ENCODE data around the gene APBA1.

The APBA1 gene

DNA sequence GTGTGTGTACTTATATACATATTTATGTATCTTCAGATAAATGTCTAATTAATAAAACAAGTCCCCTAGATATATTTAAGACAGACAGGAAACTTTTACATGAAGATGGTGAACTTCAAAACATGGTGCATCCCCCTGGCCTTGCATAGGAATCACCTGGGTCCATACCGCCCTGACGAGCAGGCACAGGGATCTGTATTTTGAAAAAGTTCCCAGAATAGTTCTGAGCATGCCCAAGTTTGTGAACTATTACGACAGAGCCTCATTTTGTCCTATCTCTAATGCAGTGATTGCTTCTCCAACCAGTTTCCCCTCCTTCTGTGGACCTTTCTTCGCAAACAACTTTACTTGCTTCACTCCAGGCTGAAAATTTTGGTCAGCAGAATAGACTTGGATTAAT, 98.1 kb downstream of the APBA1 start:
- DNase-seq: no peak

DNA sequence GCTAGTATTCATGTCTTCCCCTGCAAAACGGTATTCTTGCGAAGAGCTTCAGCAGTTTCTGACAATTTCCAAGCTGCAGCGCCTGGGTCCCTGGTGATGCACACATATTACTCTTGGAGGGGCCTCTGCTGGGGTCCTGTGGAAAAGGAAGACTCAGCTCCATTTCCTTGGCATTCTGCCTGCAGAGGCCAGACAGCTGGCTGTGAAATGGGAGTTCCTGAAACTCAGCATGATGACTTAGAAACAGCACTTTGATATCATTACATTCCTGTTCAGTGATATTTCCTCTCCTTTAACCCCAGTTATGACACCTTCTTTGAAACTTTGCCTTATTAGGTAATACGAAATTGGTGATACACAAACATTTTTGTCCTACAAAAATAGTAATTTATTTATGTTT, 98.5 kb downstream of the APBA1 start:
- DNase-seq: no peak

DNA sequence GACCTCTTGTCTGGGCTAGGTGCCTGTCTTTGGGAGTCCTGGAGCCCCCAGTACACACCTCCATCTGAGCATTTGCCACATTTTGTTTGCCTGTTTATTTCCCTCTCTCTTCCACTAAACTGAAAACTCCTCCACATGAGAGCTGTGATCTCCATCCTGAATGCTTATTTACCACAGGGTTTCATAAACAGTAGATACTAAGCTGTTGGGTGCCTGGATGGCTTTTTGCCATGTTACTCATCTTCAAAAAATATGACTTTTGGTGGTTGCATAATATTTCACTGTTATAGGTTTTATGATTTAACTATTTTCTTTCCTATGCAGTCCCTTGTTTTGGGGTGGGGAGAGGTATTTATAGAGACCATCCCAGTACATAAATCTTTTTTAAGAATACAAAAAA, 99.6 kb downstream of the APBA1 start:
- no peak for DNase-seq

DNA sequence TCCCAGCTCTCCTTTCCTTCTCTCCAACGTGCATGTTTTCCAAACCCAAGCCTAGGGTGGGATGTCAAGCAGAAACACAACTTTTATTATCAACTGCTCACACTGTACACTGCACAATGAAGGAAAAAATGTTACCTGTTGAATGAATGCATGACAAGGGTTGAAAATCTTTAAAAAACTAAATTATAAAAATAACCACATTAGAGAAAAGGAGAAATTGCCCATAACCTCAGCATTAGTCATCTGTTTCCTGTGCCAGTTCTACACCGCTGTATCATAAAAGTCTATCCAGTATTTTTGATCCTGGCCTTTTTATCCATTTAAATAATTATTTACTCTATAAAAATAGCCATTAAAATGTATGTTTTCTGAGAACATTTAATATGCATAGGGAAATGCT, 101.1 kb downstream of the APBA1 start:
- no peak for DNase-seq

DNA sequence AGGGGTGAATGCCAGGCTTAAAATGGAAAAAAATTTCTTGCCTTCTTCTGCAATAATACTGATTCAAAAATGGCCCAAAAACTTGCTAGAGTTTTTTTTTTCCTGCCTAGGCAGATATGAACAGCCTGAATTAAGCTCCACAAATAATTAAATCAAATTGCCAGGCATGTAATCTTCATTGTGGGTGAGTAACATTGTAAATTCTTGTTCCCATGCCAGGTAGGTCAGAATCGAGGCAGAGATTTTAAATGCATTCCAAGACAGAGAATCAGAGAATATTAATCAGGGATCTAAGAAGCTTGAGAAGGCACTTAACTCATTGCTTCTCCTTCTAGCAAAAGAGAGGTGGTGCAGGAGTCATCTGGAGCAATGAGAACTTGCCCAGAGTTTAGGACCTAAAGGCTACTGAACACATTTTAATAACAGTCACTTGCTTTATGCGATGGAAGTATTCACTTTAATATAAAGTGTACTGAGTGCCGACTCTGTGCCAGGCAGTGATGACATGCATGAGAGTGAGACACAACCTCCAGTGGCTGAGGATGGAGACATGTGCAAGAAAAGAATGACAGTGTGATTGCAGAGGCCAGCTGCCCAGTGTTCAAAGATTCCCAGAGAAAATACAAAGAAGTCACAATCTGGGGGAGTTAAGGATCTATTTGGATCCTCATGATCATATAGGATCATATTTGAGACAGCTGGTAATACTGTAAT, 102.3 kb downstream of the APBA1 start:
- no peak for DNase-seq

DNA sequence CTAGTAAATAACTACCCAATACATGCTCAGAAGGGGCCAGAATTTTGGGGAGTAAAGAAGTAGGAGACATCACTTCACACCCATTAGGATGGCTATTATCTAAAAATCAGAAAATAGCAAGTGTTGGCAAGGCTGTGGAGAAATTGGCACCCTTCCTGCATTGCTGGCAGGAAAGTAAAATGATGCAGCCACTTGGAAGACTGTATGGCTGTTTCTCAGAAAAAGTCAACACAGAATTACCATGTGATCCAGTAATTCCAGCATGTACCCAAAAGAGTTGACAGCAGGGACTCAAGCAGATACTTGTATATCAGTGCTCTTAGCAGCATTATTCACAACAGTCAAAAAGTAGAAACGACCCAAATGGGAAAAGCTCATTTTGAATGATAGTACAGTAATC, 107.6 kb downstream of the APBA1 start:
- no peak for DNase-seq

DNA sequence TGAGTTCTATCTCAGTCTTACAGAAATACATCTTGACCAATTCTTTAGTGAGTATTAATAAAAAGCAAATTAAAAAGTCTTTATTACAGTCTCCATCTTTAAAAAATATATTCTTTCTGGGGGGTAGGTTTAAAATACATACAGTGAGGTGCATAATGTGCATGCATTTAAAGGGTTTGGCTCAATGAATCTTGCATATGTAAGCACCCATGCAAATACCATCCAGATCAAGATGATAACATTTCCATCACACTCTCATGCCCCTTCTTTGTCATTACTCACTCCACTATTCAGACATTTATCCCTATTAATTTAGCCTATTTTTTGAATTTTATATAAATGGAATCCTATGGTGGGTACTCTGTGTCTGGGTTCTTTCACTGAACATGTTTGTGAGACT, 113.0 kb downstream of the APBA1 start:
- no peak for DNase-seq

DNA sequence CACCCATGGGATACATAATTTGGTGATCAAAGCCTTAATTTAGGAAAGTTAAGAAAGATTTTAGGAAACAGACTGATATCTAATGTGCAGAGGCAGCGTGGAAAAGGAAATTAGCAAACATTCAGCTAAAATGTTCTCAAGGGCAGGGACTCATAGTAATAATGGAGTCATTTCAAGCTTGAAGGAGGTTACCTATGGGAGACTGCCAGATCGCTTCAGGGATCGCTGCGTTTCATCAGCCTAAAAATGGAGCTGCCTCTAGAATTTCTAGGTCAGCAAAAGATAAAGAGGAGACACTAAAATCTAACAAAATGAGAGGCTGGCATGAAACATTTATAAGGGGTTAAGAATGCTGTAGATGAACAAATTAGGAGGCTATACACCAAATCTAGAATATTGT, 115.5 kb downstream of the APBA1 start:
- DNase-seq: no peak

DNA sequence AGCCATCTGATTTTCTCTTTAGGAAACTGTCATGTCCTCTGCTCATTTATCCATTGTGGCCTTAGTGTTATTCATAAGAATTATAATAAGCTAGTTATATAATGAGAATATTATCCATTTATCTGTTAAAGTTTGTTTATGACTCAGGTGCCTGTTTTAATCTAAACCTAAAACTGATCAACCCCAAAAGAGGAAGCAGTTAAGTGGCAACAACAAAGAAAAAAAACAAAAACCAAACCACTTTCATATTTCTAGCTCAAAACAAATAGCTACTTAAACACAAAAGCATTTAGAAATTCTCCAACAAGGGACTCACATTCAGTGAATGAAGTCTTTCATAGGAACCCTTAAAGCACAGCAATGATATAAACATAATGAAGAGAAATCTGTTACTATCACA, 116.4 kb downstream of the APBA1 start:
- DNase-seq: no peak

DNA sequence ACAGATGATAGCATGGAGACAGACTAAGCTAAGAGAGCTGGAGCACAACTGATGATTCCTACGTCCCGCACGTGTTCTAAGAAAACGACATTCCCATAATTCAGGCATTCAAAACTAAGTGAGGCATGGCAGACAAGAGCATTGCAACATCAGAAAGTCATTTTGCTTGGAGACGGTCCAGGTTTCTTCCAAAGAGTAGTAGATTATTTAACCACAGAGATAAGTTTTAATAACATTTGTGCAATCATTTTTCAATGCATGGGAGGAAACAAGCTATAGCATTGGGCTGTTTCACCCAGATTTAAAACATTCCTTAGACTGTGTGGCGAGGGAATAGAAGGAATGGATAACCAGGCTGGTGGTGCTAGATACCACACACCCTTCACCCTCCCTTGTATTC, 117.2 kb downstream of the APBA1 start:
- DNase-seq: no peak

DNA sequence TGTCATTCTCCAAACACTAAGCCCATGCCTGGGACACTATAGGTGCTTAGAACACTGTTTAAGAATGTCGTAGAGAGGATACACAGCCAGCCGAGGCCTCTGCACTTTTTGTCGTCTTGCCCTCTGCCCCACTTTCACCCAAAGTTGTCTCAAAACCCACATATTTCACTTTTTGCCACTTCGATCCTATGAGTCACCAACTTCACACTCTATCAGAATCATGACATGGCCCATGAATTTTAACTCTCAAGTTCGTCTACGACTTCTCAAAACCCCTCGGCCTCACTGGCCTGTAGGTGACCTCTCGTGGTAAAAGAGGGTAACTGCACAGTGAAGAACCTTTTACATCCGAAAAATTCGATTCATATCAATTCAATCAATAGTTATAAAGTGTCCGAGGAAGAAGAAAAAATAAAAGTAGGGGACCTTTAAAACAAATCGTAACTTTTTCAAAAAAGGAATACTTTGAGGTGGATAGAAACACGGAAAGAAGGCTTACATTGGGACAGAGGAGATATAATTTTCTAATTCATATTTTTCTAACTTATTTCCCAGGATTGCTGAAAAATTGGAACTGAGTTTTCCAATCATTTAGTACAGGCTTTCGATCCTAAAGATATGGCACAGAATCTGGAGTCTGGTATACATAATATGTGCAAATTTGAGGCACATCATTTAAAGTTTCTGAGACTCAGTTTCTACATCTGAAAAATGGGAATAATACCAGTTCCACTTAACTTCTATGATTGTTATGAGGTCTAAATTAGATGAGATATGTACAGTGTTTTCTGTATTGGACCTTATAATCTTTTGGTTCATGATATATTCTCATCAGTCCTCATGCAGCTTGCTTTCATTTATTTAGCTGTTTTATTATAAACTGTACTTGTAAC, 122.6 kb downstream of the APBA1 start:
- no peak for DNase-seq

DNA sequence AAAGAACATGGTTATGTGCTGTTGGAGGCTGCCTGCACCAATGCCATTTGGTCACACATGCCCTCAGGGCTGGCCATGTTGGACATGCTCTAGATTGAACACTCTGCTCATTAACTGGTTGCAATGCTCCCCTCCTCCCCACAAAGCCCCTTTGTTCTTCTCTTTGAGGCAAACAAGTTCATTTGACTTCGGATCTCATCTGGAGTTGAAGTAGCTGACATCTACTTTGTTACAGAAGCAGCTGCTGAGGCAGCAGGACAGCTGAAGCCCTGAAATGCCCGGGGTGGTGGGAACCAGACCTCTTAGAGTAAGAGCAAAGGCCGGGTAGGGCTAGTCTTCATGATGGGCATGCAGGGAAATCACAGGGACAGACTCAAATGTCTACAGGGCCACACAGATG, 123.5 kb downstream of the APBA1 start:
- no peak for DNase-seq

DNA sequence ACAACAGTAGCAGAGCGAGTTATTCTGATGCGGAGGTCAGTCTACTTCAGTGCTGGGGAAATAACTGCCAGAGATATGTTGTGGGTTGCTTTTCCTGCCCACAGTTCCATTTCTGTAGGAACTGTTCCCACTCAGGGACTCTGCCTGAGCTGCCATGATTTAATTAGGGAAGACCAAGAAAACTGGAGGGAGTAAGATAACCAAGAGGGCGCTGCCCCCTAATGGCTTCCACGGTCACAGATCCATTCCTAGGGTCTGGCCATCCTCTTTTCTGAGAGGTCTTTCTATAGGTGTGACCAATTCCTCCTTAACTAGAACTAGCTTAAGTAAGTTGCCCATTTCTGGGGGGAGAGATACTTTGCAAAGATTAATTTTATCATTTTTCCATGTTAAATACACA, 125.9 kb downstream of the APBA1 start:
- no peak for DNase-seq

DNA sequence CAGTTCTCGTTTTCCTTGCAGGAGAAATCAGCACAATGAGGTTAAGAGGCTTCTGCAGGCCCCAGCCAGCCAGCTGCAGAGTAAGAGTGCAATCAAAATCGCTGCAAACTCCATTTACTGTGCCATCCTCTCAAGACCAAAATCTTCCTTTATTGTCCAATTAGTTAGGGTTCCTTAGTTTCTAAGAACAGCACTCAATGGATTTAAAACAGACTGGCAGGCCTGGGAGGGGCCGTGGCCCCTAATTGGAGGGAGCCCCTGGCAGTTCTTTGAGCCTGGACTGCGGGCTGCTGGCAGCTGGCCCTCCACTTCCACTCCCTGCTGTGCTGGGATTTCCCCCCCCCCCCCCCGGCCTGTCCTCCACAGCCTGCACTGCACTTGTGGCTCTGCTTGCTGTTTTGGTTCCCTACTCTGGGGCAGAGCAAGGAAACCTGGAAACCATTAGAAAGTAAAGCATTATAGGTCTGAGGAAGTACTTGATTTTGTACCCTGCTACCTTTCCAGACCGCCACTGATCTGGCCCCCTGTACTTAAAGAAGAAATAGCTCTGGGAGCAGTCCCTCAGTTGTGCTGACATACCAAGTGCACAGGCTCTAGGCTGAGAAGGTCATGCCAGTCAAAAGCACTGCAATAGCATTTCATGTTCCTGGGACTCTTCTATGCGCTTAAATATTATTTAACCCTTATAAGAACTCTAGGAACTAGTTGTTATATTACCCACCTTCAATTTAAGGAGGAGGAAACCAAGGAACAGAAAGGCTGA, 129.0 kb downstream of the APBA1 start:
- no peak for DNase-seq

DNA sequence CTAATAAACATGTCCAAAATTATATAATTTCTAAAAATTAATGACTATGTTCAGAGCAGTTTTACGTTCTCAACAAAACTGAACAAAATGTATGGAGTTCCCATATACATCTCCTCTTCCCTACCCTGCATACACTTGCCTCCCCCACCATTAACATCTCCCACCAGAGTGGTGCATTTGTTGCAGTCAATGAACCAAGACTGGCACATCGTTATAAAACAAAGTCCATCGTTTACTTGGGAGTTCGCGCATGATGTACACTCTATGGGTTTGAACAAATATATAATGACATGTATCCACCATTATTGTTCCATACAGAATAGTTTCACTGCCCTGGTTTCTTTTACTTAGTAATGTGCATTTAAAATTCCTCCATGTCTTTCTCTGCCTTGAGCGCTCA, 130.1 kb downstream of the APBA1 start:
- DNase-seq: no peak

DNA sequence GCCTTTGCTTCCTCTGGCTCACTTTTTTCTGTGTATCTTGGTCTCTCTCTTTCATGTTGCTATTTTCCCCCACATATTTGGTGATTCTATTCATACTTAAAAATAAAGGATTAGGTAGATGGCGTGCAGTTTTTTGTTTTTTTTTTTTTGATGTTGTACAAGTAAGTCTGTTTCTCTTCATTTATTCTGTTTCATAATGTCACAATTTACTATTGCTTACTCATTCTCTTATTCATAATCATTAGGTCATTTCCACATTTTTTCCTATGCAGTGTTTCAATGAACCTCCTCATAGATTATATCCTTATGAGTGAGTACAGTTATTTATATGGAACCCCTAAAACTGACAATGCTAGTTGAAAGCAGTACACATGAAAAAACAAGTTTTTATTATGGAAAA, 136.3 kb downstream of the APBA1 start:
- DNase-seq: no peak

DNA sequence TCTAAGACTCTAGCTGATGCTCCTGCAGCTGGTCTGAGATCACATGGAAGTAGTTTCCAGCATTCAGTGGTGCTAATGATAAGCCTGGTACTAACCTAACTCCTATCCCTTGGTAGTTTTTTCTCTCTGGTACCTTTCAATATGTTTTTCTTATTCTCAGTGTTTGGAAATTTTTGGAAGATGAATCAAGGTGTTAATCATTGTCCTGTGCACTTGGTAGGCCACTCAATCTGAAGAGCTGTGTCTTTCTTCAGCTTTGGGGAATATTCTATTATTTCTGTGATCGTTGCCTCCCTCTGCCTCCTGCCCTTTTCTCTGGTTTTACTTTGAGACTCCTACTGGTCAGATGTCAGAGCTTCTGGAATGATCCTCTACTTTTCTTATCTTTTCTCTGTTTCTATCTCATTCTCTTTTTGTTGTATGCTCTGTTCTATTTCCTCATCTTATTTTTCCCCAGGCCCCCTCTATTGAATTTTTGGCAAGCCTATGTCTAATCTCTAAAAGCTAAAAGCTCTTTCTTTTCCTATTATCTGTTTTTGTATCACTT, 136.8 kb downstream of the APBA1 start:
- no peak for DNase-seq

DNA sequence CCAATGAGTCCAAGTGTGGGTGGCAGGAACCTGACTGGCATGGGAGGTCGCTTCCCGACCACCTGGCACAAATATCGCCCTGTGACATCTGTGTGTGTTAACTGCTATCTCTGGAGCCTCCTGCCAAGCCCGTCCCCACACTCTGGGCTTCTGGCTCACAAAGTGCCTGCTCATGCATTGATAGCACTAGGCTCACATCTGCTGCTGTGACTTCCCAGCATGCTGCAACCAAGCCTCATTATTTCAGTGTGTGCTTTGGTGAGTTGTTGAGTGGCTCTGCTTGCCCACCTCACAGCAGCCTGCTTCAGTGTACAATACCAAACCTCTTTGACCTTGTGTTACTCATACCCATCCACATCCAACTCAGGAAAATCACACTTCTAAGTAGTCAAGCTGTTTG, 139.8 kb downstream of the APBA1 start:
- DNase-seq: no peak

DNA sequence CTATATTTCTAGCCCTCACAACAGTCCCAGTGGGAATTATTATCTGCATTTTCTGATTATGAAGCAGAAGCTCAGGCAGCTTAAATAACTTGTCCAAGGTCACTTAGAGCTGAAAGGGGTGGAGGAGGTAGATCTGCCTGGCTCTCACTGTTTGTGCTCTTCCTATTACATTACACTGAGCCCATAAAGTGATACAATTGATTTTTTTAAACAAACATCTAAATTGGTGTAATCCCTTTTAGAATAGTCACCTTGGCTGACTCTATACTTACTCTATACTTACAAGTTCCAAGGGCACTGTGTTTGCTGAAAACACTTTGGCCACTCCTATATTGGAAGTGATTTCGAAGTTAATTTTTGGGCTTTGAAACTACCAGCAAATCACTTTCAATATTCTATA, 144.7 kb downstream of the APBA1 start:
- no peak for DNase-seq

DNA sequence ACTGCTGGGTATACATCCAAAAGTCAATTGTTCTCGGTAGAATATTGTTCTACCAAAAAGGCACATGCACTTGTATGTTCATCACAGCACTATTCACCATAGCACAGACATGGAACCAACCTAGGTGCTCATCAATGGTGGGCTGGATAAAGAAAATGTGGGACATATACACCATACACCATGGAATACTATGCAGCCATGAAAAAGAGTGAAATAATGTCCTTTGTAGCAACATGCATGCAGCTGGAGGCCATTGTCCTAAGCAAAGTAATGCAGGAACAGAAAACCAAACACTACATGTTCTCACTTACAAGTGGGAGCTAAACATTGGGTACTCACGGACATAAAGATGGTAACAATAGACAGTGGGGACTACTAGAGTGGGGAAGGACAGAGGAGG, 145.5 kb downstream of the APBA1 start:
- DNase-seq: no peak

DNA sequence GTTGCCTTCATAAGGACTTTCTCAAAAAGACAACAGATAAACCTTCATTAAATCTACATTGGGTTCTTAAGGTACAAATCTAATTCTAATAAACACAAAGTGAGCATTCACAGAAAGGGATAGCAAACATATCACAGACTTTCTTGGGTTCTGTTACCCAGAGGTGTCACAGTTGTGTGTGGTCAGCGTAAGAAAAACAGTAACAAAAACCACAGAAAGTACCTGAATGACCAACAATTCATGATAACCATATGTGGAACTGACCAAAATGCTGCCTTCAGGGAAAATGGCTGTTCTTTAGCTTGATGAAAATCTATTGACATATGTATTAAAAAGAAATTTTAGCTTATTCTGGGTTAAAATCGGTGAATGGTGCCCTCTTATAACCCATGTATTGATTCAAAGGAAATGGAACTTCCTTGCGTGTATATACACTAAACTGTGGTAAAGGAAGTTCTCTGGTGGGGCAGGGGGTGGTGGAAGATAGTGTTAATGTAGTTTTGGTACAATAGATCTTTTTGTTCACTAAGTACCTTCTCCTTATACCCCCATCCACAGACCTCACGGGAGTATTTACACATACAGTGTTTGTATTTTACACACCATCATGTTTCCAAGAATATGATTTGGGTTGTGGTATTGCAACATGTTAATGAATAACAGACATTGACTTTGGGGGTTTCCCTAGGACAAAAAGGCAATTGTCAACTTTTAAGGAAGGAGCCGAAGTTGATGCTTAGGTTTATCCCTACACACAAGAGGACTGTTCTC, 152.5 kb downstream of the APBA1 start:
- DNase-seq: no peak

All from activated CD8-positive, alpha-beta memory T cell treated with anti-CD3 and anti-CD28 coated beads, Interleukin-2, amount 50 U/mL, for 4 hours (primary cell).